GM12892 (cell line): ENCODE results near the gene TEF.

Source experiments
- POLR2A ChIP-seq: IDR thresholded peaks from 2 replicates; pipeline ENCODE4 v1.6.1; 2011; ENCODE audit warnings: low read depth, low read length, control low read depth
- POLR2AphosphoS5 ChIP-seq: IDR thresholded peaks from 2 replicates; pipeline ENCODE4 v1.6.1; 2011; ENCODE audit warnings: low read depth, low read length, control low read depth
- TAF1 ChIP-seq: IDR thresholded peaks from 2 replicates; pipeline ENCODE4 v1.6.1; 2011; ENCODE audit warnings: low read depth, mild to moderate bottlenecking, control low read depth, low read length, borderline replicate concordance

DNA sequence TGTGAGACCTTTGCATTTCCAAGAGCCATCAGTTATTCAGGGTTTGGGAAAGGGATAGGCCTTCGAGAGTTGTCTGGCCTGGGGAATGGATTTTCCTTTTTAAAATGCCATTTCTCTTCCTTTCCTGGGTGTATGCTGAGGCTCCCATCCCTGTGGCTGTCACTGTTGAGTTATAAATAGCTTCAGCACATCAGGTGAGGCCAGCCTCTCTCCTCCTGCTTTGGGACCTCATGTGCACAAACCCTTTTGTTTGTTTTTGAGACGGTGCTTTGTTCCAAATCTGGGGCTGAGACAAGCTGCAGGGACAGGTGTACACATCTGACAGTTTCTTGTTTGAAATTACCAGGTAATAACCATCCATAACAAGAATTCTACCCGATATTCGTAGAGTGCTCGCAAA, 1.3 kb downstream of the TEF start:
- TF ChIP-seq POLR2A (no peak), TAF1 (no peak), POLR2AphosphoS5 (no peak)
